Fibroblast of skin of abdomen (primary cell): Measurements from ENCODE around the gene TP73.

Experiments
- DNase-seq: peaks from one replicate; pipeline ENCODE4 v3.0.0-alpha.2; 2013

The TP73 gene

GRCh38 chr1:3729594-3730542 is 77.6 kb downstream of the TP73 start:
- no peak for DNase-seq

GRCh38 chr1:3730543-3731247 is 78.4 kb downstream of the TP73 start:
- no peak for DNase-seq

- no peak for DNase-seq
These were observed 79.5 kb downstream of the TP73 start for GRCh38 chr1:3731583-3732433.

DNA sequence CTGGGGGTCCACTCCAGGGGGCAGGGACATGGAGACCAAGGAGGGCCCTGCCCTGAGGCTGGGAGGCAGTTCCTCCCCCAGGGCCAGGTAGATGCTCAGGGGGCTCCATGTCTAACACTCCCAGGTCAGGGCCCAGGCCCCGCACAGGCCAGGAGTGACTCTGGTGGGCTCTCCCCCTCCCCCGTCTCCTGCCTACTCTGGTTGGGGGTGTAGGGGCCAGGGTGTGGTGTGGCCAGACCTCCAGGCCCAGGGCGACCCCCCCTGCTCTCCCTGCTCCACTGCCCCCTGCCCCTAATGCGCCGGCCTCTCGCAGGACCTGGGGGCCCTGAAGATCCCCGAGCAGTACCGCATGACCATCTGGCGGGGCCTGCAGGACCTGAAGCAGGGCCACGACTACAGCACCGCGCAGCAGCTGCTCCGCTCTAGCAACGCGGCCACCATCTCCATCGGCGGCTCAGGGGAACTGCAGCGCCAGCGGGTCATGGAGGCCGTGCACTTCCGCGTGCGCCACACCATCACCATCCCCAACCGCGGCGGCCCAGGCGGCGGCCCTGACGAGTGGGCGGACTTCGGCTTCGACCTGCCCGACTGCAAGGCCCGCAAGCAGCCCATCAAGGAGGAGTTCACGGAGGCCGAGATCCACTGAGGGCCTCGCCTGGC is 80.2 kb downstream of the TP73 start:
- peak; percentile 13 for DNase-seq

DNA sequence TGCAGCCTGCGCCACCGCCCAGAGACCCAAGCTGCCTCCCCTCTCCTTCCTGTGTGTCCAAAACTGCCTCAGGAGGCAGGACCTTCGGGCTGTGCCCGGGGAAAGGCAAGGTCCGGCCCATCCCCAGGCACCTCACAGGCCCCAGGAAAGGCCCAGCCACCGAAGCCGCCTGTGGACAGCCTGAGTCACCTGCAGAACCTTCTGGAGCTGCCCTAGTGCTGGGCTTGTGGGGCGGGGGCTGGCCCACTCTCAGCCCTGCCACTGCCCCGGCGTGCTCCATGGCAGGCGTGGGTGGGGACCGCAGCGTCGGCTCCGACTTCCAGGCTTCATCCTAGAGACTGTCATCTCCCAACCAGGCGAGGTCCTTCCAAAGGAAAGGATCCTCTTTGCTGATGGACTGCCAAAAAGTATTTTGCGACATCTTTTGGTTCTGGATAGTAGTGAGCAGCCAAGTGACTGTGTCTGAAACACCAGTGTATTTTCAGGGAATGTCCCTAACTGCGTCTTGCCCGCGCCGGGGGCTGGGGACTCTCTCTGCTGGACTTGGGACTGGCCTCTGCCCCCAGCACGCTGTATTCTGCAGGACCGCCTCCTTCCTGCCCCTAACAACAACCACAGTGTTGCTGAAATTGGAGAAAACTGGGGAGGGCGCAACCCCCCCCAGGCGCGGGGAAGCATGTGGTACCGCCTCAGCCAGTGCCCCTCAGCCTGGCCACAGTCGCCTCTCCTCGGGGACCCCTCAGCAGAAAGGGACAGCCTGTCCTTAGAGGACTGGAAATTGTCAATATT is 81.0 kb downstream of the TP73 start:
- no peak for DNase-seq

GRCh38 chr1:3733883-3734589 is 81.7 kb downstream of the TP73 start:
- no peak for DNase-seq

GRCh38 chr1:3734602-3735001 is 82.3 kb downstream of the TP73 start:
- no peak for DNase-seq

DNA sequence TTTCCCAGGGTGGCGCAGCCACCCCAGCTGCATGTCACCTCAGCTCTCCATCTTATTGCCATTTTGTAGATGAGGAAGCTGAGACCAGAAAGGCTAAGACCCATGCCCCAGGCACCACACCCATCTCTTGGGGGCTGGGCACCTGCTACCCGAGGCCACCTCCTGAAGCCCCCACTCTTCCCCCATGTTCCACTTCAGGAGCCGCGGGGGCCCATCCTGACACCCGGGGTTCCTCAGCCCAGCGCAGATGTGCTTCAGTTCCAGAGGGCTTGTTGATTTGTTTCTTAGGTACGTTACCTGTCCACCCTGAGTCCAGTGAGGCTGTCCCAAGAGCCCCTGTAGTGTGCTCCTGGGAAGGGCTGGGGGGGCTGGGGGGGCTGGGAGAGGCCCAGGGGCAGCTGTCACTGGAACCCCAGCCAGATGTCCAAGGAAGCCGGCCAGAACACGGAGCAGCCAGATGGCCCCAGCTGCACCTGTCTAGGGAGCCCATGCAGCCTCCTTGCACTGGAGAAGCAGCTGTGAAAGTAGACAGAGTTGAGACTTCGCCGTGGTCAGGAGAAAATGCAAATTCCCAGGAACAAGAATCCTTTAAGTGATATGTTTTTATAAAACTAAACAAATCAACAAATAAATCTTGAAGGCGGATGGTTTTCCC is 82.8 kb downstream of the TP73 start:
- no peak for DNase-seq

DNA sequence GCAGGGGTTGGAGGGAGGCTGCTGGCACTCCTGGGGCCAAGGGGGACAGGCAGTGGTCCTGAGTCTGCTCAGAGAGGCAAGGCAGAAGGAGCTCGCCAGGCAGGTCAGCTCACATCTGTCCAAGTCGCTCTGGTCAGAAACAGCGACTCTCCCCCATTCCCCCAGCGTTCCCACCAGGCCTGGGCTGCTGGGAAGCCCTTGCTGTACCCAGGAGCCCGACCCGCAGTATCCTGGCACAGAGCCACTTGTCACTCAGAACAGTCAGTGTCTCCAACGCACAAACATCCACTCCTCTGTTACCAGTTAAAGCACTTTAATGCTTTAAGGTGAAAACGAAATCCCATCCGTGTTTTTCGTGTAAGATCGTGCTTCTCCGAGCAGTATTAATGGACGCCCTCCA is 83.4 kb downstream of the TP73 start:
- DNase-seq = no peak

DNA sequence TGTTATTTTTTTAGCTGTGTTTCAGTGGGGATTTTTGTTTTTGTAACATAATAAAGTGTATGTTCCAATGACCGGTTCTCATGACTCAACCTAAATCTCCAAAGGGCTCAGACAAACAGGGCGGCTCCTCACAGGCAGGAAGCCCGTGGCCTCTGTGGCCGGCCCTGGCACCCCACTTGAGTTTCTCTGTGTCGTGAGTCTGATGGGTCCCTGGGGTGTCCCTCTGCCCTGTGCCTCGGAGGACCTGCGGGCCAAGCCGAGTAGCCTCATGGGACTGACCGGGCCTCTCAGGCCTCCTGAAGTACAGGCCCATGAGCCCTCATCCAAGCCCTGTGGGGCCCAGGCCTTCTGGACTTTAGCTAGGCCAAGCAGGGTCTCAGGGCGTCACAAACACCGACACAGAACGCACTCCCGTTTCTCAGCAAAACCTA is 83.8 kb downstream of the TP73 start:
- DNase-seq = no peak

DNA sequence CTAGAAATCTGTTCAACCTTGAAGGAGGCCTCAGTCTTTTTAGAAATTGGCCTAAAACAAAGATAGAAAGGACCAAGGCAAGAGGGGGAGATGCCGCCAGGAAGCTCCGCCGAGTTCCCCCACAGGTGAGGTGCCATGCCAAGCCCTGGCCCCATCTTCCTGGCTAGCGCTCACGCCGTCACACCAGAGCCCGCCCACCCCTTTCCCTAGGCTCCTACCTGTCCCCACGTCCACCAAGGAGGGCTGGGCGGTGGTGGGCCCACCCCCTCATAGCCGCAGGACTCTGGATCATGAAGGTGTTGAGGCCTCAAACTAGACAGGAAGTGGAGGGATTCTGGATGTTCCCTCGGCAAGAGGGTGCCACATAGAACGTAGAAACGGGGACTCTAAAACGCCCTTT is 84.4 kb downstream of the TP73 start:
- no peak for DNase-seq

- DNase-seq = no peak
These were observed 86.6 kb downstream of the TP73 start for GRCh38 chr1:3738943-3739342.

GRCh38 chr1:3740042-3740441 is 87.7 kb downstream of the TP73 start:
- no peak for DNase-seq

DNA sequence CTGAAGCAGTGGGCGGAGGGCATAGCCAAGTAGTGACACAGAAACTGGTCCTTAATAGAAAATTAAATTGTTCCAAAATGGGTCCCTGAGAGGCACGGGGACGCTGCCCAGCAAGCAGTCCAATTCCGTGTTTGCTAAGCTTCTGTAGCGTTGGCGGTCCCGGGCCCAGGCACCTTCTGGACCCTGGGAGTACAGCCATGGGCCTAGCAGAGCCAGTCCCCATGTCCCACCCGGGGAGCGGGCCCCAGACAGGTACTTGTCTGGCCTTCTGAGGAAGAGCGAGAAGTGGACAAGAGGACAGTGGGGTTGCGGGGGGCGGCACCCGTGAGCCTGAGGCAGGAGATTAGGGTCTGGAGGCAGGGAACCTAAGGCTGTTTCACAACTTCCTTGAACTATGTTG is 88.4 kb downstream of the TP73 start:
- no peak for DNase-seq

DNA sequence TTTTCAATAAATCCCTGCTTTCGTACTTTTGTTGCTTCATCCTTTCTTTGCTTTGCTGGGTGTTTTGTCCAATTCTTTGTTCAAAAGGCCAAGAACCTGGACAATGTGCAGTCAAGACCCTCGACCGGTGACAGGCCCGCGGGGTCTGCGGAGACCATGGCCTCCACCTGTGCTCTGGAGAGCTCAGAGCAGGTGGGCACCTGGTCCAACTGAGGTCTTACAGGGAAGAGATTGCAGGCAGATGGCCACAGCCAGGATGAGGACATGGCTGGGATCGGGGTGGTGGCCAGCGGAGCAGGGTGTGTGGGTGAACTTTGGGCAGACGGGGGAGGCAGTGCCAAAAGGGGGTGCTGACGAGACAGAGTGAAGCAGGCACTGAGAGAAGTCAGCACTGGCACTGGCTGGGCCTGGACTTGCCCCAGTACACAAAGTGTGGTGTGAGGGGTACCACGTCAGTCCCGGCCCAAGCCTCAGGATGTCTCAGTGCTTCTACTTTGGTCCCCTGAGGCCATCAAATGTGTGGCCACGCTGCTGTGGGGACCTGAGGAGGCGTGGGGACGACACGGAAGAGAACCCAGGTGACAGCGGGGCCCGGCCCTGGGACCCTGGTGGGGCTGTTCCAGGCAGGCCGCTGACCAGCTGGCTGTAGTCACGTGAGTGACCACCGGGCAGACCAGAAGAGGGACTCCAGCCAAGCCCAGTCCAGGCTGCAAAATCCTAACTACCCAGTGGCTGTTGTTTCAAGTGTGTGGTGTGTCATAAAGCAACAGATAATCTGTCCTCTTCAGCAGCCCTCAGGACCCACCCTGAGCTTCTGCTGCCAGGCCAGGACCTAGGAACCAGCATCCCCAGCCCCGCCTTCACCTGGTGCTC is 89.5 kb downstream of the TP73 start:
- DNase-seq = no peak

DNA sequence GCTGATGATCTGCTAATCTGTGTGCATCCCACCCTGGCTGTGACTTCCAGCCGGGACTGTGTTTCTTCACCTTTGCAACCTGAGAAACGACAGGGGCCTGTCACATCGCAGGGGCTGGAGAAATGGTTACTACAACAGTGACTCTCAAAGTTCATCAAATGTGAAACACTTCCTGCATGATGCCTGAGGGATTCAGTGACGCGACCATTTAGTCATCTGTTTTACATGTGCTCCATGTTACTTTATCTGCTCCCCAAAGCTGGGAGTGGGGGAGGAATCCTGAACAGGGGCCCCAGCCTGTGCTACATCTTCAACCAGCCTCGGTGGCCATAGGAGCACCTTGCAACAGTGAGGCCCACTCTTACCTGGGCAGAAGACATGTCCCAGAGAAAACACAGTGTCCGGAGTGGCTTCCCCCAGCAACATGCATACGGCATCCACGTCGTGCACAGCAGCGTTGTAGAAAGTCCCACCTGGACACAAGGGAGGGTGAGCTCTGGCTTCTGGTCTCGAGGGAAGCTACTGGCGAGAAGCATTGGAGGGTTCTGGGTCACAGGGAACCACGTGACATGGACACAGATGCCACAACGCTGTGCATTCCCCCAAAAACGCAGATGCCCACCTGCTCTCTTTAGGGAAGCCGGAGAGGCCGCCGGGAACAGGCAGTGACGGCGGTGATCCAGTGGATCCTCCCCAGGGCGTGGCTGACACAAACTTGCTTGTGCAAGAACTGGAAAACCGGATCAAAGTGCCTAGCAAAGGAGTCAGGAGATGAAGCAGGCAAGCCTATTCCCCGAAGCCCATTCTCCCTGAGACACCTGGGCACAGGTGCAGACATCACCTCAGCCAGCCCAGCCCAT is 90.4 kb downstream of the TP73 start:
- DNase-seq = no peak

DNA sequence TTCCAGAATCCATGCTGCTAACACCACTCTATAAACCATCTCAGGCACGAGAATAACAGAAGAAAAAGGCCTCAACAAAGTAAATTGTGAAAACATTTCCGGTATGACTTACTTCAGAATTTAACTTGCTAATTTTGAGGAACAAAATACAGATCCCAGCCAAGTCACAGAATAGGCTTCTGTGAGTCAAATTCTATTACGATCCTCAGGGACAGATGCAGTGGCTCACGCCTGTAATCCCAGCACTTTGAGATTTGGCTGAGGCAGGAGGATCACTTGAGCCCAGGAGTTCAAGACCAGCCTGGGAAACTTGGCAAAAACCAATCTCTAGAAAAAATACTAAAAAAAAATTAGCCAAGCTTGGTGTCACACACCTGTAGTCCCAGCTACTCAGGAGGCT is 91.1 kb downstream of the TP73 start:
- no peak for DNase-seq

- DNase-seq = no peak
These were observed 91.5 kb downstream of the TP73 start for GRCh38 chr1:3743826-3744225.
